HAP-1 (cell line): ENCODE data around the gene EPO.
"Not testable (repeated sequence)": the region's sequence is repeated elsewhere in the genome, so short reads cannot be mapped to it uniquely, and the experiment has no call there.

Experiments
- DNase-seq, 2 experiments: peaks; one replicate each; pipeline ENCODE4 v3.0.0-alpha.2; 2016 to 2020; ENCODE audit warnings: low spot score in 2 of 2
- H3K27me3 ChIP-seq: fragments of 250-450 bp; sonication (Bioruptor Pico); 2 replicates; pipeline ENCODE4 v1.5.1; 2020; ENCODE audit warnings: low read depth, mild to moderate bottlenecking, moderate library complexity
- H3K36me3 ChIP-seq: fragments of 250-450 bp; sonication (Bioruptor Pico); replicated peaks from 2 replicates; pipeline ENCODE4 v1.5.1; 2020; ENCODE audit warnings: mild to moderate bottlenecking
- H3K4me1 ChIP-seq: fragments of 250-450 bp; sonication (Bioruptor Pico); 2 replicates; pipeline ENCODE4 v1.5.1; 2020; ENCODE audit warnings: mild to moderate bottlenecking
- H3K4me3 ChIP-seq: fragments of 250-450 bp; sonication (Bioruptor Pico); 2 replicates; pipeline ENCODE4 v1.5.1; 2020; ENCODE audit warnings: mild to moderate bottlenecking, moderate library complexity
- H3K9me3 ChIP-seq: fragments of 250-450 bp; sonication (Bioruptor Pico); 2 replicates; pipeline ENCODE4 v1.5.1; 2020; ENCODE audit warnings: mild to moderate bottlenecking, moderate library complexity
- in situ Hi-C: fragments of 300-500 bp; cut with MboI; formaldehyde crosslinking; loops from 3 replicates; pipeline ENCODE4 v1.14.3; 2020; ENCODE audit warnings: low sequenced_read_pairs, inconsistent platforms, mixed read lengths

The EPO gene

GRCh38 chr7:100686822-100687211 is 33.5 kb upstream of the EPO start:
- DNase-seq, result no peak
- H3K36me3 ChIP-seq, result peaks cover 82% of the 10 kb centered on the region
- no peaks in the 10 kb centered on the region for H3K9me3 ChIP-seq
- H3K4me3 ChIP-seq, result no peak overlapping the region
- no peaks in the 10 kb centered on the region for H3K27me3 ChIP-seq
- H3K4me1 ChIP-seq, result peaks cover 4% of the 10 kb centered on the region
- in situ Hi-C loops, result no loop called here

GRCh38 chr7:100687261-100687660 is 33.0 kb upstream of the EPO start:
- no peaks in the 10 kb centered on the region for H3K9me3 ChIP-seq
- peaks cover 77% of the 10 kb centered on the region for H3K36me3 ChIP-seq
- in situ Hi-C loops, result no loop called here
- no peak for DNase-seq
- no peaks in the 10 kb centered on the region for H3K27me3 ChIP-seq
- H3K4me1 ChIP-seq, result peaks cover 9% of the 10 kb centered on the region
- no peak overlapping the region for H3K4me3 ChIP-seq

- in situ Hi-C loops, result no loop called here
Measured at GRCh38 chr7:100687751-100688300, 32.4 kb upstream of the EPO start.

GRCh38 chr7:100688326-100688860 is 31.9 kb upstream of the EPO start:
- DNase-seq, result no peak
- H3K4me1 ChIP-seq, result peaks cover 13% of the 10 kb centered on the region
- H3K4me3 ChIP-seq, result no peak overlapping the region
- H3K9me3 ChIP-seq, result no peaks in the 10 kb centered on the region
- in situ Hi-C loops, result no loop called here
- no peaks in the 10 kb centered on the region for H3K27me3 ChIP-seq
- H3K36me3 ChIP-seq, result peaks cover 66% of the 10 kb centered on the region

More at GRCh38 chr7:100687751-100688300, 32.4 kb upstream of the EPO start:
- Histone ChIP-seq H3K4me3 (no peak overlapping the region), H3K27me3 (no peaks in the 10 kb centered on the region), H3K4me1 (peaks cover 13% of the 10 kb centered on the region), H3K36me3 (peaks cover 72% of the 10 kb centered on the region), H3K9me3 (no peaks in the 10 kb centered on the region)
- no peak for DNase-seq

GRCh38 chr7:100689230-100690135 is 30.8 kb upstream of the EPO start:
- Histone ChIP-seq H3K36me3 (peaks cover 55% of the 10 kb centered on the region), H3K4me1 (peaks cover 14% of the 10 kb centered on the region), H3K27me3 (no peaks in the 10 kb centered on the region), H3K4me3 (no peak overlapping the region), H3K9me3 (no peaks in the 10 kb centered on the region)
- no peak for DNase-seq
- in situ Hi-C loops, result no loop called here

- peak overlapping the region; percentile 74 for H3K4me3 ChIP-seq
- peak; percentile 76 to 92 for DNase-seq
- H3K27me3 ChIP-seq, result no peaks in the 10 kb centered on the region
- H3K36me3 ChIP-seq, result peaks cover 32% of the 10 kb centered on the region
- peaks cover 21% of the 10 kb centered on the region for H3K4me1 ChIP-seq
- no peaks in the 10 kb centered on the region for H3K9me3 ChIP-seq
- in situ Hi-C loops, result no loop called here
Measured at GRCh38 chr7:100691676-100692577, 28.3 kb upstream of the EPO start.

- no peaks in the 10 kb centered on the region for H3K9me3 ChIP-seq
- in situ Hi-C loops, result no loop called here
- H3K4me3 ChIP-seq, result peak overlapping the region; percentile 74
- H3K27me3 ChIP-seq, result no peaks in the 10 kb centered on the region
- no peak for DNase-seq
- H3K4me1 ChIP-seq, result peaks cover 21% of the 10 kb centered on the region
- H3K36me3 ChIP-seq, result peaks cover 28% of the 10 kb centered on the region
Measured at GRCh38 chr7:100692578-100692961, 27.7 kb upstream of the EPO start.

GRCh38 chr7:100693312-100694097 is 26.8 kb upstream of the EPO start:
- no peaks in the 10 kb centered on the region for H3K27me3 ChIP-seq
- H3K4me1 ChIP-seq, result peaks cover 21% of the 10 kb centered on the region
- in situ Hi-C loops, result no loop called here
- peak overlapping the region; percentile 74 for H3K4me3 ChIP-seq
- H3K36me3 ChIP-seq, result peaks cover 18% of the 10 kb centered on the region
- no peaks in the 10 kb centered on the region for H3K9me3 ChIP-seq
- DNase-seq, result no peak

- peaks cover 21% of the 10 kb centered on the region for H3K4me1 ChIP-seq
- H3K27me3 ChIP-seq, result no peaks in the 10 kb centered on the region
- no peaks in the 10 kb centered on the region for H3K9me3 ChIP-seq
- H3K36me3 ChIP-seq, result peaks cover 11% of the 10 kb centered on the region
- in situ Hi-C loops, result no loop called here
- peak; percentile 53 to 84 for DNase-seq
- H3K4me3 ChIP-seq, result peak within 1 kb of the TSS; percentile 74
Measured at GRCh38 chr7:100694098-100694745, 26.0 kb upstream of the EPO start, which contains the start of gene GIGYF1. Gene GIGYF1, minus strand, starts transcription at chr7:100694250. Its CDS starts 6,012 bp downstream, at chr7:100688238.

GRCh38 chr7:100696123-100696521 is 24.1 kb upstream of the EPO start:
- Histone ChIP-seq H3K36me3 (peaks cover 1% of the 10 kb centered on the region), H3K27me3 (no peaks in the 10 kb centered on the region; the same call in 1 of the 2 replicates), H3K4me1 (peaks cover 21% of the 10 kb centered on the region), H3K9me3 (no peaks in the 10 kb centered on the region), H3K4me3 (no peak overlapping the region)
- DNase-seq, result no peak
- in situ Hi-C loops, result no loop called here

- H3K36me3 ChIP-seq, result no peaks in the 10 kb centered on the region
- H3K4me3 ChIP-seq, result no peak overlapping the region
- H3K4me1 ChIP-seq, result peaks cover 8% of the 10 kb centered on the region; the same call in 1 of the 2 replicates
- no peaks in the 10 kb centered on the region; the same call in 1 of the 2 replicates for H3K27me3 ChIP-seq
- DNase-seq, result no peak
- in situ Hi-C loops, result no loop called here
- H3K9me3 ChIP-seq, result no peaks in the 10 kb centered on the region
Measured at GRCh38 chr7:100699018-100699417, 21.2 kb upstream of the EPO start.

GRCh38 chr7:100701089-100701488 is 19.2 kb upstream of the EPO start:
- H3K9me3 ChIP-seq, DNase-seq, in situ Hi-C loops, H3K36me3 ChIP-seq, H3K27me3 ChIP-seq, H3K4me1 ChIP-seq, H3K4me3 ChIP-seq: not testable (repeated sequence)
